ENCODE measurements around the gene DAW1. TPM values are rescaled to one million over a fixed set of nuclear protein-coding genes. Genes with fewer than 3 reads are reported as not detected.
A peak's percentile ranks its signal among the peaks of the same experiment; 100 is the strongest.

The DAW1 gene
- total RNA-seq, 1 donor from 2014 or later: not detected

GRCh38 chr2:227864161-227864756 is 7.2 kb upstream of the DAW1 start:
- DNase-seq (ENCODE audit: low spot score, unreplicated experiment): no peak
- no peaks in the 10 kb centered on the region for H3K4me1 Mint-ChIP-seq (ENCODE audit: low read depth)
- H3K4me3 Mint-ChIP-seq (ENCODE audit: low read depth): no peak overlapping the region
- no peak overlapping the region for H3K27ac Mint-ChIP-seq
- no peaks in the 10 kb centered on the region for H3K36me3 Mint-ChIP-seq (ENCODE audit: insufficient read depth)
- no peak for TF ChIP-seq CTCF (IDR thresholded peaks at IDR 0.05; ENCODE audit: unreplicated experiment)
- no peaks in the 10 kb centered on the region for H3K9me3 Mint-ChIP-seq (ENCODE audit: low read depth)
- peaks cover under 1% of the 10 kb centered on the region for H3K27me3 Mint-ChIP-seq

GRCh38 chr2:227865291-227865690 is 6.1 kb upstream of the DAW1 start:
- Mint-ChIP-seq H3K36me3 (ENCODE audit: insufficient read depth) (no peaks in the 10 kb centered on the region), H3K27me3 (peaks cover 7% of the 10 kb centered on the region), H3K4me1 (ENCODE audit: low read depth) (no peaks in the 10 kb centered on the region), H3K9me3 (ENCODE audit: low read depth) (no peaks in the 10 kb centered on the region), H3K4me3 (ENCODE audit: low read depth) (no peak overlapping the region), H3K27ac (no peak overlapping the region)
- no peak for TF ChIP-seq CTCF (IDR thresholded peaks at IDR 0.05; ENCODE audit: unreplicated experiment)
- no peak for DNase-seq (ENCODE audit: low spot score, unreplicated experiment)

- Mint-ChIP-seq H3K27me3 (peaks cover 7% of the 10 kb centered on the region), H3K9me3 (ENCODE audit: low read depth) (no peaks in the 10 kb centered on the region), H3K4me1 (ENCODE audit: low read depth) (no peaks in the 10 kb centered on the region), H3K36me3 (ENCODE audit: insufficient read depth) (no peaks in the 10 kb centered on the region), H3K4me3 (ENCODE audit: low read depth) (no peak overlapping the region), H3K27ac (no peak overlapping the region)
- no peak for TF ChIP-seq CTCF (IDR thresholded peaks at IDR 0.05; ENCODE audit: unreplicated experiment)
- DNase-seq (ENCODE audit: low spot score, unreplicated experiment): no peak
These were observed 4.0 kb upstream of the DAW1 start for GRCh38 chr2:227867386-227867785.

- Mint-ChIP-seq H3K4me1 (ENCODE audit: low read depth) (no peaks in the 10 kb centered on the region), H3K9me3 (ENCODE audit: low read depth) (no peaks in the 10 kb centered on the region), H3K27ac (no peak overlapping the region), H3K4me3 (ENCODE audit: low read depth) (peak overlapping the region; percentile 59), H3K36me3 (ENCODE audit: insufficient read depth) (no peaks in the 10 kb centered on the region), H3K27me3 (peaks cover 32% of the 10 kb centered on the region)
- no peak for TF ChIP-seq CTCF (IDR thresholded peaks at IDR 0.05; ENCODE audit: unreplicated experiment)
- no peak for DNase-seq (ENCODE audit: low spot score, unreplicated experiment)
These were observed 589 bp upstream of the DAW1 start for GRCh38 chr2:227870710-227871374.

- H3K4me3 Mint-ChIP-seq (ENCODE audit: low read depth): no peak overlapping the region
- TF ChIP-seq CTCF (IDR thresholded peaks at IDR 0.05; ENCODE audit: unreplicated experiment): no peak
- no peaks in the 10 kb centered on the region for H3K36me3 Mint-ChIP-seq (ENCODE audit: insufficient read depth)
- no peak for DNase-seq (ENCODE audit: low spot score, unreplicated experiment)
- no peaks in the 10 kb centered on the region for H3K4me1 Mint-ChIP-seq (ENCODE audit: low read depth)
- H3K9me3 Mint-ChIP-seq (ENCODE audit: low read depth): no peaks in the 10 kb centered on the region
- H3K27ac Mint-ChIP-seq: no peak overlapping the region
- H3K27me3 Mint-ChIP-seq: peaks cover 32% of the 10 kb centered on the region
These were observed 1.2 kb downstream of the DAW1 start for GRCh38 chr2:227872676-227873075.

Measured in progenitor cell of endocrine pancreas (in vitro differentiated cells).